GM12801 (cell line): ENCODE data around the gene CFAP161.

Source experiments
- CTCF ChIP-seq: IDR thresholded peaks from one replicate; pipeline ENCODE4 v1.5.1; 2011; ENCODE audit warnings: control low read depth; ENCODE audit not compliant: insufficient read length; ENCODE audit errors: extremely low read depth

The CFAP161 gene

GRCh38 chr15:81133782-81134461, at the start of gene CFAP161:
CFAP161 (plus strand) TSS chr15:81134270; CDS start chr15:81134330, 60 bp downstream.
- no peak for TF ChIP-seq CTCF

- no peak for TF ChIP-seq CTCF
These were observed 49.4 kb upstream of the CFAP161 start for GRCh38 chr15:81084716-81085115.

- TF ChIP-seq CTCF, result no peak
These were observed 48.9 kb upstream of the CFAP161 start for GRCh38 chr15:81085213-81085612.

- no peak for TF ChIP-seq CTCF
These were observed 48.2 kb upstream of the CFAP161 start for GRCh38 chr15:81085898-81086297.

- TF ChIP-seq CTCF, result no peak
These were observed 47.0 kb upstream of the CFAP161 start for GRCh38 chr15:81087066-81087465.

- no peak for TF ChIP-seq CTCF
These were observed 46.4 kb upstream of the CFAP161 start for GRCh38 chr15:81087694-81088093.

- no peak for TF ChIP-seq CTCF
These were observed 45.5 kb upstream of the CFAP161 start for GRCh38 chr15:81088470-81089013.
